ENCODE data around the gene FEZ2.

DNA sequence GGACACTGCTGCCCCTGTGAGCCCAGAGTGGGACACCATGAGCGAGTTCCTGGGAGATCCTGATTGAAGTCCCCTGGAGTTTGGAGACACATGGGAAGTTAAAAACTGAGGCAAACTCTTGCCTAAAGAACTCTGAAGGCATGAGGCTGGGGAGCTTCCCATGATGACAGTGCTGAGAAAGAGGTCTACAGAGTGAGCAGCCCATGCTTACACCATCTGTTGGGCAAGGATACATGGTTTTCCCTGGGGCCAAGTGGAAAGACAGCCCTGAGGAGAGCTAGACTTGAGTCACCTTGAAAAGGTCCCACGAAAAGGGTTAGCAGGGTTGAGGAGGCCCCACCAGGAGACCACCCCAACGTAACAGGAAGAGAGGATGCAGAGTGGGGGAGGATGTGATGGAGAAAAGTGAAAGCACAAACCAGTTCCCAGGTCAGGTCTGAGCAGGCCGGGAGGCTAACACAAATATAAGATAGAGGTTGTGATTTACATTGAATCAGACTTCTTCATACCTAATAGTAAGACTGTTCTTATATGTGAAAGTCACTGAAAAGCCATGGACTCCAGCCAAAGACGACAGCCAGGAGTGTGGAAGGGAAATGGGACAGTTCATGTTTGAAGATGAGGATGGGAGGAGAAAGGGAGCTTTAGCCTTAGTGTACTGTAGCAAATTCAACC is 13.5 kb upstream of the FEZ2 start:
- TF ChIP-seq, protein P1, sequence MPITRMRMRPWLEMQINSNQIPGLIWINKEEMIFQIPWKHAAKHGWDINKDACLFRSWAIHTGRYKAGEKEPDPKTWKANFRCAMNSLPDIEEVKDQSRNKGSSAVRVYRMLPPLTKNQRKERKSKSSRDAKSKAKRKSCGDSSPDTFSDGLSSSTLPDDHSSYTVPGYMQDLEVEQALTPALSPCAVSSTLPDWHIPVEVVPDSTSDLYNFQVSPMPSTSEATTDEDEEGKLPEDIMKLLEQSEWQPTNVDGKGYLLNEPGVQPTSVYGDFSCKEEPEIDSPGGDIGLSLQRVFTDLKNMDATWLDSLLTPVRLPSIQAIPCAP (CRISPR knock-in tag; IDR thresholded peaks at IDR 0.05): no peak
- TF ChIP-seq, protein P2, sequence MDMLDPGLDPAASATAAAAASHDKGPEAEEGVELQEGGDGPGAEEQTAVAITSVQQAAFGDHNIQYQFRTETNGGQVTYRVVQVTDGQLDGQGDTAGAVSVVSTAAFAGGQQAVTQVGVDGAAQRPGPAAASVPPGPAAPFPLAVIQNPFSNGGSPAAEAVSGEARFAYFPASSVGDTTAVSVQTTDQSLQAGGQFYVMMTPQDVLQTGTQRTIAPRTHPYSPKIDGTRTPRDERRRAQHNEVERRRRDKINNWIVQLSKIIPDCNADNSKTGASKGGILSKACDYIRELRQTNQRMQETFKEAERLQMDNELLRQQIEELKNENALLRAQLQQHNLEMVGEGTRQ (CRISPR knock-in tag; IDR thresholded peaks at IDR 0.05): no peak
- TF ChIP-seq, protein P3, sequence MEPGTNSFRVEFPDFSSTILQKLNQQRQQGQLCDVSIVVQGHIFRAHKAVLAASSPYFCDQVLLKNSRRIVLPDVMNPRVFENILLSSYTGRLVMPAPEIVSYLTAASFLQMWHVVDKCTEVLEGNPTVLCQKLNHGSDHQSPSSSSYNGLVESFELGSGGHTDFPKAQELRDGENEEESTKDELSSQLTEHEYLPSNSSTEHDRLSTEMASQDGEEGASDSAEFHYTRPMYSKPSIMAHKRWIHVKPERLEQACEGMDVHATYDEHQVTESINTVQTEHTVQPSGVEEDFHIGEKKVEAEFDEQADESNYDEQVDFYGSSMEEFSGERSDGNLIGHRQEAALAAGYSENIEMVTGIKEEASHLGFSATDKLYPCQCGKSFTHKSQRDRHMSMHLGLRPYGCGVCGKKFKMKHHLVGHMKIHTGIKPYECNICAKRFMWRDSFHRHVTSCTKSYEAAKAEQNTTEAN (CRISPR knock-in tag; IDR thresholded peaks at IDR 0.05): no peak
- TF ChIP-seq, protein P4, sequence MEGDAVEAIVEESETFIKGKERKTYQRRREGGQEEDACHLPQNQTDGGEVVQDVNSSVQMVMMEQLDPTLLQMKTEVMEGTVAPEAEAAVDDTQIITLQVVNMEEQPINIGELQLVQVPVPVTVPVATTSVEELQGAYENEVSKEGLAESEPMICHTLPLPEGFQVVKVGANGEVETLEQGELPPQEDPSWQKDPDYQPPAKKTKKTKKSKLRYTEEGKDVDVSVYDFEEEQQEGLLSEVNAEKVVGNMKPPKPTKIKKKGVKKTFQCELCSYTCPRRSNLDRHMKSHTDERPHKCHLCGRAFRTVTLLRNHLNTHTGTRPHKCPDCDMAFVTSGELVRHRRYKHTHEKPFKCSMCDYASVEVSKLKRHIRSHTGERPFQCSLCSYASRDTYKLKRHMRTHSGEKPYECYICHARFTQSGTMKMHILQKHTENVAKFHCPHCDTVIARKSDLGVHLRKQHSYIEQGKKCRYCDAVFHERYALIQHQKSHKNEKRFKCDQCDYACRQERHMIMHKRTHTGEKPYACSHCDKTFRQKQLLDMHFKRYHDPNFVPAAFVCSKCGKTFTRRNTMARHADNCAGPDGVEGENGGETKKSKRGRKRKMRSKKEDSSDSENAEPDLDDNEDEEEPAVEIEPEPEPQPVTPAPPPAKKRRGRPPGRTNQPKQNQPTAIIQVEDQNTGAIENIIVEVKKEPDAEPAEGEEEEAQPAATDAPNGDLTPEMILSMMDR (IDR thresholded peaks at IDR 0.05): no peak
- TF ChIP-seq ZNF219 (CRISPR knock-in tag; IDR thresholded peaks at IDR 0.05; ENCODE audit: borderline replicate concordance) (no peak), JAZF1 (CRISPR knock-in tag; IDR thresholded peaks at IDR 0.05) (no peak), CREM (CRISPR knock-in tag; IDR thresholded peaks at IDR 0.05) (no peak), FOXJ3 (CRISPR knock-in tag; IDR thresholded peaks at IDR 0.05; ENCODE audit: borderline replicate concordance) (no peak; the same call in 1 of the 2 replicates), CBFB (CRISPR knock-in tag; IDR thresholded peaks at IDR 0.05; ENCODE audit: low read depth) (no peak), NFYB (CRISPR knock-in tag; conservative IDR thresholded peaks at IDR 0.05; ENCODE audit: low read depth) (no peak), ESRRA (CRISPR knock-in tag; IDR thresholded peaks at IDR 0.05; ENCODE audit: borderline replicate concordance) (no peak)
- TF ChIP-seq, protein P5, sequence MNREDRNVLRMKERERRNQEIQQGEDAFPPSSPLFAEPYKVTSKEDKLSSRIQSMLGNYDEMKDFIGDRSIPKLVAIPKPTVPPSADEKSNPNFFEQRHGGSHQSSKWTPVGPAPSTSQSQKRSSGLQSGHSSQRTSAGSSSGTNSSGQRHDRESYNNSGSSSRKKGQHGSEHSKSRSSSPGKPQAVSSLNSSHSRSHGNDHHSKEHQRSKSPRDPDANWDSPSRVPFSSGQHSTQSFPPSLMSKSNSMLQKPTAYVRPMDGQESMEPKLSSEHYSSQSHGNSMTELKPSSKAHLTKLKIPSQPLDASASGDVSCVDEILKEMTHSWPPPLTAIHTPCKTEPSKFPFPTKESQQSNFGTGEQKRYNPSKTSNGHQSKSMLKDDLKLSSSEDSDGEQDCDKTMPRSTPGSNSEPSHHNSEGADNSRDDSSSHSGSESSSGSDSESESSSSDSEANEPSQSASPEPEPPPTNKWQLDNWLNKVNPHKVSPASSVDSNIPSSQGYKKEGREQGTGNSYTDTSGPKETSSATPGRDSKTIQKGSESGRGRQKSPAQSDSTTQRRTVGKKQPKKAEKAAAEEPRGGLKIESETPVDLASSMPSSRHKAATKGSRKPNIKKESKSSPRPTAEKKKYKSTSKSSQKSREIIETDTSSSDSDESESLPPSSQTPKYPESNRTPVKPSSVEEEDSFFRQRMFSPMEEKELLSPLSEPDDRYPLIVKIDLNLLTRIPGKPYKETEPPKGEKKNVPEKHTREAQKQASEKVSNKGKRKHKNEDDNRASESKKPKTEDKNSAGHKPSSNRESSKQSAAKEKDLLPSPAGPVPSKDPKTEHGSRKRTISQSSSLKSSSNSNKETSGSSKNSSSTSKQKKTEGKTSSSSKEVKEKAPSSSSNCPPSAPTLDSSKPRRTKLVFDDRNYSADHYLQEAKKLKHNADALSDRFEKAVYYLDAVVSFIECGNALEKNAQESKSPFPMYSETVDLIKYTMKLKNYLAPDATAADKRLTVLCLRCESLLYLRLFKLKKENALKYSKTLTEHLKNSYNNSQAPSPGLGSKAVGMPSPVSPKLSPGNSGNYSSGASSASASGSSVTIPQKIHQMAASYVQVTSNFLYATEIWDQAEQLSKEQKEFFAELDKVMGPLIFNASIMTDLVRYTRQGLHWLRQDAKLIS (CRISPR knock-in tag; IDR thresholded peaks at IDR 0.05; ENCODE audit: borderline replicate concordance): no peak

Measured in WTC11 (cell line).